GM12878 (cell line): ENCODE measurements around the gene HINT2. TPM values are rescaled to one million over a fixed set of nuclear protein-coding genes. Genes with fewer than 3 reads are reported as not detected.

Experiments used
- ATAC-seq: fragments of 200-7000 bp; cut with Tn5 transposase; 3 replicates; pipeline ENCODE4 v1.9.1; 2020; ENCODE audit warnings: mild to moderate bottlenecking, moderate library complexity
- BruUV-seq: library from RNA; stranded (reverse); fragments of 400-500 nt; replicated peaks from 2 replicates; lab custom pipeline; 2021; lab: Mats Ljungman, UMichigan
- CTCF ChIA-PET: fragments of 300-600 bp; sonication (Branson Sonifier 250); formaldehyde crosslinking; extraction: SDS; loops from one replicate; lab custom pipeline; 2021; ENCODE audit warnings: inconsistent platforms; lab: Yijun Ruan, JAX
- POLR2A ChIA-PET: fragments of 350-600 bp; formaldehyde crosslinking; extraction: SDS; loops from one replicate; lab custom pipeline; 2021; ENCODE audit warnings: inconsistent platforms; lab: Charles Lee
- RAD21 ChIA-PET: fragments of 300-600 bp; sonication (Branson Sonifier 250); formaldehyde crosslinking; loops from one replicate; lab custom pipeline; 2023; ENCODE audit warnings: antibody characterized with exemption; ENCODE audit not compliant: unreplicated experiment; lab: Charles Lee
- SMC1A ChIA-PET: fragments of 300-600 bp; sonication (Branson Sonifier 250); formaldehyde crosslinking; loops from one replicate; lab custom pipeline; 2023; ENCODE audit not compliant: unreplicated experiment, uncharacterized antibody; lab: Charles Lee
- DNase-seq: peaks from one replicate; pipeline ENCODE4 v3.0.0-alpha.2; 2011; ENCODE audit warnings: low read depth, low spot score
- FAIRE-seq: peaks from 3 replicates; lab custom pipeline; 2011; peaks lifted over from hg19 to GRCh38; lab: Jason Lieb, UNC
- H2AFZ ChIP-seq: 2 replicates; pipeline ENCODE4 v1.6.0; 2011; ENCODE audit warnings: low read depth, low read length, control low read depth; ENCODE audit not compliant: control insufficient read depth
- H3K27ac ChIP-seq: 2 replicates; pipeline ENCODE4 v1.5.1; 2011; ENCODE audit warnings: control low read depth; ENCODE audit not compliant: control insufficient read depth, insufficient read depth
- H3K27me3 ChIP-seq, 2 experiments: replicated peaks in 1 of 2; 2 replicates each; pipeline versions ENCODE4 v1.6.0 to v1.6.1; 2011; ENCODE audit warnings: low read length in 1 of 2; ENCODE audit not compliant: control insufficient read depth in 2 of 2, insufficient read depth in 2 of 2
- H3K36me3 ChIP-seq, 2 experiments: 2 replicates each; pipeline ENCODE4 v1.5.1; 2011; ENCODE audit warnings: low read length in 1 of 2; ENCODE audit not compliant: control insufficient read depth in 2 of 2, insufficient read depth in 2 of 2
- H3K4me1 ChIP-seq: 2 replicates; pipeline ENCODE4 v1.6.1; 2011; ENCODE audit warnings: mild to moderate bottlenecking, low read length, moderate library complexity, mixed read lengths; ENCODE audit not compliant: control insufficient read depth, insufficient read depth
- H3K4me2 ChIP-seq: 2 replicates; pipeline ENCODE4 v1.6.0; 2011; ENCODE audit warnings: control low read depth; ENCODE audit not compliant: control insufficient read depth, insufficient read depth
- H3K4me3 ChIP-seq: fragments of 200-600 bp; sonication (generic); 2 replicates; pipeline ENCODE4 v1.5.1; 2016
- H3K79me2 ChIP-seq: 2 replicates; pipeline ENCODE4 v1.6.0; 2011; ENCODE audit warnings: low read length; ENCODE audit not compliant: control insufficient read depth, insufficient read depth
- H3K9ac ChIP-seq: 2 replicates; pipeline ENCODE4 v1.8.0; 2011; ENCODE audit warnings: low read length, control low read depth, mixed read lengths; ENCODE audit not compliant: control insufficient read depth, insufficient read depth
- H3K9me3 ChIP-seq: replicated peaks from 3 replicates; pipeline ENCODE4 v1.5.1; 2011; ENCODE audit warnings: mild to moderate bottlenecking, low read length; ENCODE audit not compliant: control insufficient read depth, insufficient read depth
- H4K20me1 ChIP-seq: 2 replicates; pipeline ENCODE4 v1.6.0; 2011; ENCODE audit not compliant: control insufficient read depth, insufficient read depth
- EED ChIP-seq: sonication (generic); IDR thresholded peaks from 2 replicates; pipeline ENCODE4 v1.6.1; 2016; ENCODE audit warnings: antibody characterized with exemption, low read depth
- FOXM1 ChIP-seq: IDR thresholded peaks from 2 replicates; pipeline ENCODE4 v1.6.1; 2012; ENCODE audit warnings: low read depth, mild to moderate bottlenecking, inconsistent platforms, low read length, moderate library complexity
- NFYA ChIP-seq: IDR thresholded peaks from 2 replicates; pipeline ENCODE4 v1.6.1; 2011; ENCODE audit warnings: low read depth, mild to moderate bottlenecking, low read length, improper control_type of control experiment, borderline replicate concordance
- PML ChIP-seq: IDR thresholded peaks from 2 replicates; pipeline ENCODE4 v1.6.1; 2012; ENCODE audit warnings: low read length, inconsistent platforms
- RBBP5 ChIP-seq: fragments of 200-600 bp; sonication (generic); conservative IDR thresholded peaks from 2 replicates; pipeline ENCODE4 v1.6.1; 2016
- RELA ChIP-seq: fragments of 450-650 bp; IDR thresholded peaks from 2 replicates; pipeline ENCODE4 v1.8.0; 2014; ENCODE audit warnings: borderline replicate concordance; ENCODE audit not compliant: partially characterized antibody
- SMC3 ChIP-seq: IDR thresholded peaks from 2 replicates; pipeline ENCODE4 v1.6.1; 2011; ENCODE audit warnings: low read length, improper control_type of control experiment, borderline replicate concordance
- TCF12 ChIP-seq: IDR thresholded peaks from 2 replicates; pipeline ENCODE4 v1.6.1; 2011; ENCODE audit warnings: low read depth, mild to moderate bottlenecking, low read length
- ZBED1 ChIP-seq: IDR thresholded peaks from 2 replicates; pipeline ENCODE4 v1.6.1; 2016; ENCODE audit warnings: borderline replicate concordance
- WGBS: methylation state at CpG from one replicate; pipeline ENCODE4 v1.1.6; 2016; ENCODE audit warnings: low lambda C conversion rate; ENCODE audit not compliant: insufficient replicate concordance, insufficient coverage; ENCODE audit errors: missing lambda C conversion rate; 5-methylcytosine and 5-hydroxymethylcytosine counted together
- in situ Hi-C: fragments of 300-500 bp; cut with MboI; formaldehyde crosslinking; loops from 9 replicates; pipeline ENCODE4 v1.14.3; 2018; ENCODE audit warnings: mixed read lengths
- intact Hi-C: fragments of 100-400 bp; cut with micrococcal nuclease; formaldehyde crosslinking; loops from one replicate; pipeline ENCODE4 v1.14.2; 2022; ENCODE audit not compliant: unreplicated experiment
- polyA plus RNA-seq, 11 experiments: library from polyadenylated mRNA; depleted of rRNA in 4 of 11; unstranded in 6 of 11; stranded (reverse) in 5 of 11; fragments of >200 nt; fragmentation: Nextera tagmentation in 4 of 11; fragmentation: Illumina TruSeq in 1 of 11; extraction: Ambion mirVana in 4 of 11; extraction: Trizol in 1 of 11; gene quantifications; 1 replicate in 1 of 11; 2 replicates in 10 of 11; pipeline versions ENCODE4 v1.2.1 to v1.2.3, GENCODE V29; 2011 to 2016; ENCODE audit warnings: inconsistent platforms in 2 of 11, missing spikeins in 2 of 11, low read depth in 1 of 11
- total RNA-seq, 4 experiments: library from RNA; depleted of rRNA in 3 of 4; stranded (reverse); fragments of >200 nt in 3 of 4; fragmentation: Illumina TruSeq in 1 of 4; extraction: Trizol in 1 of 4; gene quantifications; 2 replicates each; pipeline versions ENCODE4 v1.2.1 to v1.2.3, GENCODE V29; 2013 to 2021
- TF ChIP-seq, protein P1 (sequence below): fragments of 150-350 bp; IDR thresholded peaks from 2 replicates; pipeline ENCODE4 v1.6.1; 2014; ENCODE audit warnings: mild to moderate bottlenecking, low read depth, low read length
- TF ChIP-seq, protein P2 (sequence below): fragments of 450-650 bp; IDR thresholded peaks from 2 replicates; pipeline ENCODE4 v1.6.1; 2016; ENCODE audit warnings: mild to moderate bottlenecking, moderate library complexity, borderline replicate concordance
- TF ChIP-seq, protein P3 (sequence below), 3 experiments: IDR thresholded peaks in 2 of 3; conservative IDR thresholded peaks in 1 of 3; 2 replicates each; pipeline ENCODE4 v1.5.1; 2011; ENCODE audit warnings: low read depth in 3 of 3, low read length in 3 of 3, mild to moderate bottlenecking in 3 of 3, control low read depth in 2 of 3, moderate library complexity in 2 of 3, inconsistent platforms in 1 of 3, mixed read lengths in 1 of 3; ENCODE audit not compliant: control insufficient read depth in 2 of 3, insufficient read depth in 1 of 3; ENCODE audit errors: extremely low read depth in 1 of 3

The HINT2 gene
- total and polyA plus RNA-seq, 10 of the 15 experiments (the other 5 are each of a cell fraction or from before 2014, with no cell fraction given), result 12.1 to 144 (median 51.7) TPM

DNA sequence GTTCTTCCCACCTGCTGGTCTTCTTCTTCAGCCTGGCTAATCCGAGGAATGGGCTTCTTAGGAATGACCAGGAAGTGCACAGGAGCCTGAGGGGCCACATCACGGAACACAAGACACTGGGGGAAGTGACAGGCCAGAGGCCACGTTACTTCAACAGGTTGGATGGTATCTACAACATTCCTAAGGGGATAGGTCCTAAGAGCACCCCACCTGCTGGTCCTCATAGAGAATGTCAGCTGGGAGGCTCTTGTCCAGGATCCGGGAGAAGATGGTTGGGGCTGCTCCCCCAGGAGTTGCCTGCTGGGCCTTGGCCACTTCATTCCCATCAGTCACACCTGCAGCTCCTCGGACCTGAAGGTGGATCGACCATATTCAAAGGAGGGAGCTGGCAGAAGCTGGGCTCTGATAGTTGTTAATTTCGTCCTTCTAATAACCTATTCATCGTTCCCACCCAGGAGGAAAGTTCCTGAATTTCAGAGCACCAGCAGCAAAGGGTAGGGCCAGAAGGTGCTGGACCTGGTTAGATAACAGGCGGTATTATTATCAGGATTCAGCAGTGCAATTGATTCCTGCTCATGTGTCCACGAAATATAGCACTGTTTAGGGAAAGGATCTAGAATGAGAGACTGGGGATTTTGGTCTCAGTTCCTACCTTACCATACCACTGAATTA, 1.3 kb downstream of the HINT2 start:
- H3K4me1 ChIP-seq, result peaks cover 33% of the 10 kb centered on the region
- no peak for DNase-seq
- peak overlapping the region; percentile 75 for H3K27ac ChIP-seq
- in situ Hi-C loops, result loop anchor here (10.0 kb wide), 1 partner anchor 709 kb away; the partner anchor contains the start of gene STOML2
- no peak for FAIRE-seq
- ChIA-PET SMC1A (interaction anchor here (1.2 to 3.9 kb wide), 10 partner anchors 14 to 167 kb away, joined by 4 to 26 read pairs (median 4); partner anchors contain the start of genes ARHGEF39, CREB3, FAM221B and TLN1), CTCF (interaction anchor here (0.8 to 4.8 kb wide), 21 partner anchors 8 to 377 kb away, joined by 3 to 51 read pairs (median 6); partner anchors contain the start of genes CLTA, CREB3, FAM221B and GBA2), RAD21 (interaction anchor here (0.8 to 1.9 kb wide), 9 partner anchors 13 to 167 kb away, joined by 3 to 9 read pairs (median 4); partner anchors contain the start of genes GBA2 and RGP1), POLR2A (interaction anchor here (1.0 to 2.5 kb wide), 16 partner anchors 9 to 194 kb away, joined by 3 to 10 read pairs (median 6); partner anchors contain the start of genes ARHGEF39, CCDC107, CREB3 and FAM221B)
- no peak for ATAC-seq
- H3K9ac ChIP-seq, result peak overlapping the region; percentile 82
- TF ChIP-seq SMC3, result peak; percentile 9; the same call in 1 of the 2 replicates
- TF ChIP-seq EED, result 0 out of 2 replicates have a peak, but pooled peaks have one; percentile 16
- no peak for TF ChIP-seq RELA
- no peak for TF ChIP-seq PML
- TF ChIP-seq, protein P1, sequence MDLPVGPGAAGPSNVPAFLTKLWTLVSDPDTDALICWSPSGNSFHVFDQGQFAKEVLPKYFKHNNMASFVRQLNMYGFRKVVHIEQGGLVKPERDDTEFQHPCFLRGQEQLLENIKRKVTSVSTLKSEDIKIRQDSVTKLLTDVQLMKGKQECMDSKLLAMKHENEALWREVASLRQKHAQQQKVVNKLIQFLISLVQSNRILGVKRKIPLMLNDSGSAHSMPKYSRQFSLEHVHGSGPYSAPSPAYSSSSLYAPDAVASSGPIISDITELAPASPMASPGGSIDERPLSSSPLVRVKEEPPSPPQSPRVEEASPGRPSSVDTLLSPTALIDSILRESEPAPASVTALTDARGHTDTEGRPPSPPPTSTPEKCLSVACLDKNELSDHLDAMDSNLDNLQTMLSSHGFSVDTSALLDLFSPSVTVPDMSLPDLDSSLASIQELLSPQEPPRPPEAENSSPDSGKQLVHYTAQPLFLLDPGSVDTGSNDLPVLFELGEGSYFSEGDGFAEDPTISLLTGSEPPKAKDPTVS, result no peak
- no peak for TF ChIP-seq ZBED1
- TF ChIP-seq RBBP5, result no peak
- no peak for TF ChIP-seq NFYA
- TF ChIP-seq, protein P2, sequence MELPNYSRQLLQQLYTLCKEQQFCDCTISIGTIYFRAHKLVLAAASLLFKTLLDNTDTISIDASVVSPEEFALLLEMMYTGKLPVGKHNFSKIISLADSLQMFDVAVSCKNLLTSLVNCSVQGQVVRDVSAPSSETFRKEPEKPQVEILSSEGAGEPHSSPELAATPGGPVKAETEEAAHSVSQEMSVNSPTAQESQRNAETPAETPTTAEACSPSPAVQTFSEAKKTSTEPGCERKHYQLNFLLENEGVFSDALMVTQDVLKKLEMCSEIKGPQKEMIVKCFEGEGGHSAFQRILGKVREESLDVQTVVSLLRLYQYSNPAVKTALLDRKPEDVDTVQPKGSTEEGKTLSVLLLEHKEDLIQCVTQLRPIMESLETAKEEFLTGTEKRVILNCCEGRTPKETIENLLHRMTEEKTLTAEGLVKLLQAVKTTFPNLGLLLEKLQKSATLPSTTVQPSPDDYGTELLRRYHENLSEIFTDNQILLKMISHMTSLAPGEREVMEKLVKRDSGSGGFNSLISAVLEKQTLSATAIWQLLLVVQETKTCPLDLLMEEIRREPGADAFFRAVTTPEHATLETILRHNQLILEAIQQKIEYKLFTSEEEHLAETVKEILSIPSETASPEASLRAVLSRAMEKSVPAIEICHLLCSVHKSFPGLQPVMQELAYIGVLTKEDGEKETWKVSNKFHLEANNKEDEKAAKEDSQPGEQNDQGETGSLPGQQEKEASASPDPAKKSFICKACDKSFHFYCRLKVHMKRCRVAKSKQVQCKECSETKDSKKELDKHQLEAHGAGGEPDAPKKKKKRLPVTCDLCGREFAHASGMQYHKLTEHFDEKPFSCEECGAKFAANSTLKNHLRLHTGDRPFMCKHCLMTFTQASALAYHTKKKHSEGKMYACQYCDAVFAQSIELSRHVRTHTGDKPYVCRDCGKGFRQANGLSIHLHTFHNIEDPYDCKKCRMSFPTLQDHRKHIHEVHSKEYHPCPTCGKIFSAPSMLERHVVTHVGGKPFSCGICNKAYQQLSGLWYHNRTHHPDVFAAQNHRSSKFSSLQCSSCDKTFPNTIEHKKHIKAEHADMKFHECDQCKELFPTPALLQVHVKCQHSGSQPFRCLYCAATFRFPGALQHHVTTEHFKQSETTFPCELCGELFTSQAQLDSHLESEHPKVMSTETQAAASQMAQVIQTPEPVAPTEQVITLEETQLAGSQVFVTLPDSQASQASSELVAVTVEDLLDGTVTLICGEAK, result no peak
- TF ChIP-seq, protein P3, sequence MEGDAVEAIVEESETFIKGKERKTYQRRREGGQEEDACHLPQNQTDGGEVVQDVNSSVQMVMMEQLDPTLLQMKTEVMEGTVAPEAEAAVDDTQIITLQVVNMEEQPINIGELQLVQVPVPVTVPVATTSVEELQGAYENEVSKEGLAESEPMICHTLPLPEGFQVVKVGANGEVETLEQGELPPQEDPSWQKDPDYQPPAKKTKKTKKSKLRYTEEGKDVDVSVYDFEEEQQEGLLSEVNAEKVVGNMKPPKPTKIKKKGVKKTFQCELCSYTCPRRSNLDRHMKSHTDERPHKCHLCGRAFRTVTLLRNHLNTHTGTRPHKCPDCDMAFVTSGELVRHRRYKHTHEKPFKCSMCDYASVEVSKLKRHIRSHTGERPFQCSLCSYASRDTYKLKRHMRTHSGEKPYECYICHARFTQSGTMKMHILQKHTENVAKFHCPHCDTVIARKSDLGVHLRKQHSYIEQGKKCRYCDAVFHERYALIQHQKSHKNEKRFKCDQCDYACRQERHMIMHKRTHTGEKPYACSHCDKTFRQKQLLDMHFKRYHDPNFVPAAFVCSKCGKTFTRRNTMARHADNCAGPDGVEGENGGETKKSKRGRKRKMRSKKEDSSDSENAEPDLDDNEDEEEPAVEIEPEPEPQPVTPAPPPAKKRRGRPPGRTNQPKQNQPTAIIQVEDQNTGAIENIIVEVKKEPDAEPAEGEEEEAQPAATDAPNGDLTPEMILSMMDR (IDR thresholded peaks at IDR 0.05 in 2 of 3, conservative IDR thresholded peaks at IDR 0.05 in 1 of 3; ENCODE audit: control insufficient read depth in 2 of 3, extremely low read depth in 1 of 3, insufficient read depth in 1 of 3, low read depth in 3 of 3, low read length in 3 of 3), result peak; percentile 26 to 45 (median 28); a peak in 4 of 6 replicates
- no peak for TF ChIP-seq TCF12
- no peak for TF ChIP-seq FOXM1
- H3K27me3 ChIP-seq, result no peaks in the 10 kb centered on the region; a peak in 1 of 4 replicates
- peaks cover 3% of the 10 kb centered on the region for H3K79me2 ChIP-seq
- peaks cover 3 to 5% of the 10 kb centered on the region in 2 experiments; a peak in 3 of 4 replicates for H3K36me3 ChIP-seq
- H3K4me3 ChIP-seq, result no peak overlapping the region; the same call in 1 of the 2 replicates
- H2AFZ ChIP-seq, result no peak overlapping the region; the same call in 1 of the 2 replicates
- WGBS, result 74% methylated on average over 10 of the region's 10 CpGs
- peak overlapping the region; percentile 88 for H3K4me2 ChIP-seq
- BruUV-seq, result no TSS peak
- no peaks in the 10 kb centered on the region for H4K20me1 ChIP-seq
- intact Hi-C loops, result loop anchor here (2.0 to 10.0 kb wide), 3 partner anchors 23 to 699 kb away; partner anchors contain the start of genes ATOSB, NPR2 and TESK1
- no peaks in the 10 kb centered on the region for H3K9me3 ChIP-seq
